Pons (tissue), 1 donor: ENCODE results near the gene ANTXR2.

Experiments used
- DNase-seq: peaks from one replicate; pipeline ENCODE4 v3.0.0-alpha.2; 2016; ENCODE audit warnings: low spot score

Gene ANTXR2

GRCh38 chr4:80092088-80092487 is 19.1 kb upstream of the ANTXR2 start:
- no peak for DNase-seq

DNA sequence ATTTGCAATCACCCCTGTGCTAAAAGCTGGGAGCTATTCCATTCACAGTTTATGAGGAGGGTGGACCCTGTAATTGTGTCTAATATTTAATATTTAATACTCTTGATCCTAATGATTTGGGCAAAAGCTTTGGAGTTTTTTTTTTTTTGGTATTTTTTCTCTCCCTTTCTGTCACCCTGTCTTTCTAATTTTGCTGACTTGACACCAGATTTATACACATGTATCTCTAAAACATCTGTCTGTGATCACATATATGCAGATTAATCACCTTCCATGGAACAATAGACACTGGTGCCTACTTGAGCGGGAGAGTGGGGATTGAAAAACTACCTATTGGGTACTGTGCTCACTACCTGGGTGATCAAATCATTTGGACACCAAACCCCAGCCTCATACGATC is 18.7 kb upstream of the ANTXR2 start:
- DNase-seq = no peak

DNA sequence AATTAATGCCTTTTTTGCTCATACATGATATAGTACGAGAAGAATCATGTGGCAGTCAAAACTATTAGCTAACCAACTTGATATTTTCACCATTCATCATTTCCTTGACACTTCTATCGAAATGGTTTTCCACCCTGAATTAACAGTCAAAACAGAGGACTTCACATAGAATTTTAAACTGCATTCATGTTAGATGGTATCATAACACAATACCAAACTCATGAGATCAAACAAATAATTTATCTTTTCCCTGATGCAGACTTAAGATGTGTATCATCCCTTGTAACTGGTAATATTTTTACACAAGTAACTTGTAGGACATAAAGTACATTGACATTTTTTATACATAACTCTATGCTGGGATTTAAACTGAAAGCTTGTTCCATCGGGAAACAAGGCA is 18.2 kb upstream of the ANTXR2 start:
- DNase-seq = no peak

DNA sequence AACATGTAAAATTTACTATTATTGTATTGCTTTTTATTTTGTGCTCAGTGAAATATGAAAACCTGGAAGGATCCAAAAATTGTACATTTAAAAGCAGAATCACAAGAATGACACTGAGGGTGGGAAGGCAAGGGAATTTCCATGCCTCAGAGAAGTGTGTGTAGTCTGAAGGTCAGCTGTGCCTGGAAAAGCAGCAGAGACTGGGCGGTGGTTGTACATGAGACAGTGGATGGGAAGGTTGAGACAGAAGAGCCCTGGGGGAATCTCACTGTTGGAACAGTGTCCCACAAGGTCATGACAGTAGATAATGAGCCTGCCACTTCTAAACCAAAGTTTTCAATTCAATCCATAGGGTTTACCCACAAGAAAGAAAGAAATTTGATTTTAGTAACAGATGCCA is 17.1 kb upstream of the ANTXR2 start:
- DNase-seq = no peak

GRCh38 chr4:80088471-80088870 is 15.4 kb upstream of the ANTXR2 start:
- DNase-seq = no peak

GRCh38 chr4:80086296-80086695 is 13.3 kb upstream of the ANTXR2 start:
- DNase-seq = no peak

GRCh38 chr4:80085081-80085480 is 12.1 kb upstream of the ANTXR2 start:
- DNase-seq = no peak

GRCh38 chr4:80082693-80083092 is 9.7 kb upstream of the ANTXR2 start:
- no peak for DNase-seq

DNA sequence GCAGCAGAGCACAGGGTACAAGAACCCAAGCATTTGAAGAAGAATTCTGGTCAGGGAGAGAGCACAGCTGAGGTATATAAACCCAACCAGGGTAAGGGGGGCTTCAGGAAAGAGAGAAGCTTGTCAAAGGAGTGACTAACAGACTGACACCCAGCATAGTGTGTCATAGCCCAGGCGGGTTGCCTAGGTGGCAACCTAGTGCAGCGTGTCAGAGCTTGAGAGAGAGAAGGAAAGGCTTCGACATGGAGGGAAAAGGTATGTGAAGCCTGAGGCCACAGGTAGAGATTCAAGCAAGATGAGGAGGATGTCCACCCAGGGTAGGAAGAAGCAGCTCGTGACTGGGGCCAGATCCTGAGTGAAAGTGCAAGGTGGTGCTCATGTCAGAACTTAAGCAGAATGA is 8.5 kb upstream of the ANTXR2 start:
- DNase-seq = no peak

DNA sequence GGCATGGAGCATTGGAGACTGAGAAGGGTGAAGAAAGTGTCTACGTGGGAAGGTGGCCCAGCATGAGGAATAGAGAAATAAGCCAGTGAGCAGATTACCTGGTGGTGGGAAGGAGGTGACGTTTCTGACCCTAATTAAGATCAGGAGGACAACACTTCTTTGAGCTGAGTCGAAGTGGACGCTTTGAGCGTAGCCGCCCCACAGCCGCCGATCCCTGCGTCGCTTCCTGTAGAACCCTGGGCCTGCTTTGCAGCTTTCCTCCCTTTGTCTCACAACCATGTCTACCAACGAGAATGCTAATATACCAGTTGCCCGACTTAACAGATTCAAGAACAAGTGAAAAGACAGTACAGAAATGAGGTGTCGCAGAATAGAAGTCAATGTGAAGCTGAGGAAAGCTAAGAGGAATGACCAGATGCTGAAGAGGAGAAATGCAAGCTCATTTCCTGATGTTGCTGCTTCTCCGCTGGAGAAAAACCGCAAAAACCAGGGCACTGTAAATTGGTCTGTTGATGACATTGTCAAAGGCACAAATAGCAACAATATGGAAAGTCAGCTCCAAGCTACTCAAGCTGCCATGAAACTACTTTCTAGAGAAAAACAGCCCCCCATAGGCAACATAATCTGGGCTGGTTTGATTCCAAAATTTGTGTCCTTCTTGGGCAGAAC is 6.4 kb upstream of the ANTXR2 start:
- no peak for DNase-seq

GRCh38 chr4:80078346-80079092 is 5.5 kb upstream of the ANTXR2 start:
- no peak for DNase-seq

- no peak for DNase-seq
Observed at GRCh38 chr4:80077639-80078038, 4.6 kb upstream of the ANTXR2 start.

- DNase-seq = no peak
Observed at GRCh38 chr4:80076681-80077080, 3.7 kb upstream of the ANTXR2 start.

DNA sequence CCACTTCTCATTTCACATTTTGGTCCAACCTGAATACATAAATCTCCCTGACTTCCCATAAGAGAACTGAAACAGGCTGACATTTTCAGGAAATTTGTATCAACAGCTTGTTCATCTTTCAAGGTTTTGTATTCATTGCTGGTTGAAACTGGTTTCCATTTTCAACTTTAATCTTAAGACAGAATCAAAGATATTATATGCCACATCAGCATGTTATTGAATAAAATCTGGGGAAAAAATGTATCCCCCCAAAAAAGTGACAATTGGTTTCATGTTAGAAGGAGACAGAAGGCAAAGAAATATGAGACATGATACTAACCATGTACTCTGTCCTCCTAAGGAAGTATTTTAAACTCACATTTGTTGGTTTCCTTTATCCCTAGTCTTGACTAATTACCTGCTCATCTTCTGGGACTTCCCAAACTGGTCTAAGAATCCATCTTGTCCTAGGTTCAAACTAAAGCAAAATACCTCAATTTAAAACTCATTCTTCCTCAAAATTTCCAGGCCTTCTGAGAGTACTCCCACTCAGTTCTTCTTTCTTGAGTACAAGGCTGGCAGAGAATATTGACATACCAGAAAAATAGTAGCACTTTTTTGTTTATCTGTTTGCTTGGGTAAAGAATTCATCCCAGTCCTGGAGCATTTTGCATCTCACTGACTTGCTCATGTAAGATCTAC is 3.1 kb upstream of the ANTXR2 start:
- no peak for DNase-seq

GRCh38 chr4:80074651-80075050 is 1.6 kb upstream of the ANTXR2 start:
- no peak for DNase-seq

GRCh38 chr4:80074069-80074468 is 1.0 kb upstream of the ANTXR2 start:
- DNase-seq = no peak

- no peak for DNase-seq
Observed at GRCh38 chr4:80073473-80074008, 512 bp upstream of the ANTXR2 start.

- no peak for DNase-seq
Observed at GRCh38 chr4:80072228-80072743, 743 bp downstream of the ANTXR2 start.

- DNase-seq = no peak
Observed at GRCh38 chr4:80071604-80072227, 1.3 kb downstream of the ANTXR2 start.

GRCh38 chr4:80070880-80071603 is 2.0 kb downstream of the ANTXR2 start:
- DNase-seq = no peak
